Measurements from ENCODE around the gene ZFAND3. TPM values are rescaled to one million over a fixed set of nuclear protein-coding genes. Genes with fewer than 3 reads are reported as not detected.

The ZFAND3 gene
- total RNA-seq, 4 donors from 2014 or later = 45.0 to 55.2 (median 49.5) TPM

DNA sequence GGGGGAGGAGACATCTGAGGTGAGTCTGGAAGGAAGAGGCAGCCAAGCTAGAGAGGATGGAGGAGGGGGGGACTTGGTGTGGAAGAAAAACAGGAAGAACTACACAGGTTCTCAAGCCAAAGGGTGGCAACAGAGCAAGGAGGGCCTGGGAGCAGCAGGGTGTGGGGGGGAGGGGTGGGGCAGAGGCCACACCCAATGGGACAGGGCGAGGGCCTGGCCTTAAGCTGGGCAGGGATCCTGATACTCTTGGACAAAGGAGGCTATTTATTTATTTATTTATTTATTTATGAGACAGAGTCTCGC is 359.0 kb downstream of the ZFAND3 start:
- no peaks in the 10 kb centered on the region for H3K36me3 ChIP-seq
- H3K27ac ChIP-seq = no peak overlapping the region
- in situ Hi-C loops (cut with MboI; ENCODE audit: low sequenced_read_pairs in 4 of 4) = loop anchor here in 1 of 4 donors (25.0 kb wide), 1 partner anchor 309 kb away; no protein-coding TSS in a partner anchor
- H3K4me1 ChIP-seq = peaks cover 4 to 5% of the 10 kb centered on the region in 2 donors
- ATAC-seq = no peak
- DNase-seq = no peak
- H3K9me3 ChIP-seq = no peaks in the 10 kb centered on the region
- intact Hi-C loops (cut with DNase I; ENCODE audit: low total_unique reads) = loop anchor here (5.0 kb wide), 1 partner anchor 314 kb away; no protein-coding TSS in a partner anchor
- H3K4me3 ChIP-seq = no peak overlapping the region
- TF ChIP-seq, protein P1, sequence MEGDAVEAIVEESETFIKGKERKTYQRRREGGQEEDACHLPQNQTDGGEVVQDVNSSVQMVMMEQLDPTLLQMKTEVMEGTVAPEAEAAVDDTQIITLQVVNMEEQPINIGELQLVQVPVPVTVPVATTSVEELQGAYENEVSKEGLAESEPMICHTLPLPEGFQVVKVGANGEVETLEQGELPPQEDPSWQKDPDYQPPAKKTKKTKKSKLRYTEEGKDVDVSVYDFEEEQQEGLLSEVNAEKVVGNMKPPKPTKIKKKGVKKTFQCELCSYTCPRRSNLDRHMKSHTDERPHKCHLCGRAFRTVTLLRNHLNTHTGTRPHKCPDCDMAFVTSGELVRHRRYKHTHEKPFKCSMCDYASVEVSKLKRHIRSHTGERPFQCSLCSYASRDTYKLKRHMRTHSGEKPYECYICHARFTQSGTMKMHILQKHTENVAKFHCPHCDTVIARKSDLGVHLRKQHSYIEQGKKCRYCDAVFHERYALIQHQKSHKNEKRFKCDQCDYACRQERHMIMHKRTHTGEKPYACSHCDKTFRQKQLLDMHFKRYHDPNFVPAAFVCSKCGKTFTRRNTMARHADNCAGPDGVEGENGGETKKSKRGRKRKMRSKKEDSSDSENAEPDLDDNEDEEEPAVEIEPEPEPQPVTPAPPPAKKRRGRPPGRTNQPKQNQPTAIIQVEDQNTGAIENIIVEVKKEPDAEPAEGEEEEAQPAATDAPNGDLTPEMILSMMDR (IDR thresholded peaks at IDR 0.05 in 4 of 5, conservative IDR thresholded peaks at IDR 0.05 in 1 of 5) = no peak
- no peak for TF ChIP-seq POLR2A (IDR thresholded peaks at IDR 0.05)
- H3K27me3 ChIP-seq = no peaks in the 10 kb centered on the region

DNA sequence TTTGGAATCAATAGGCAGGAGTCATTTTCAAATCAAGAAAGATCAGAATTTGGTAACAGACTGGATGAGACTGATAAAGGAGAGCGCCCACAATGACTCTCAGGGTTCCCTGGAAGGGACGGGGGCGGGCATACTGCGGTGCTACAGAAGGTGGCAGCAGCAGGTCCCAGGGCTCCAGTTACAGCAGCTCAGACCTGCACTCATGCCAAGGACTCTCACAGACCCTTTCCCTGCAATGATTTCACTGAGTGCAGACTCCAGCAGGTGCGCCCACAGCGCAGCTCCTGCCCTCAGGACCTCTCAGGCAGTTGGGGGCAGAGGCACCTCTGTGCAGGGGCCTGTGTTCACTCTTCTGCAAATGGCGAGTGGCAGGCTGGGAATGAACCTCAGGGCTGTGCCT is 359.8 kb downstream of the ZFAND3 start:
- intact Hi-C loops (cut with DNase I; ENCODE audit: low total_unique reads) (loop anchor here (5.0 kb wide), 1 partner anchor 313 kb away; no protein-coding TSS in a partner anchor), in situ Hi-C loops (cut with MboI; ENCODE audit: low sequenced_read_pairs in 4 of 4) (loop anchor here in 1 of 4 donors (25.0 kb wide), 1 partner anchor 308 kb away; no protein-coding TSS in a partner anchor)
- no peak overlapping the region for H3K4me3 ChIP-seq
- ATAC-seq (peak in 1 of 2 donors; percentile 19), DNase-seq (no peak)
- no peaks in the 10 kb centered on the region for H3K9me3 ChIP-seq
- no peaks in the 10 kb centered on the region for H3K27me3 ChIP-seq
- no peak overlapping the region for H3K27ac ChIP-seq
- H3K36me3 ChIP-seq = no peaks in the 10 kb centered on the region
- peaks cover 4 to 5% of the 10 kb centered on the region in 2 donors for H3K4me1 ChIP-seq
- TF ChIP-seq POLR2A (IDR thresholded peaks at IDR 0.05) = no peak
- TF ChIP-seq, protein P1 (IDR thresholded peaks at IDR 0.05 in 4 of 5, conservative IDR thresholded peaks at IDR 0.05 in 1 of 5) = no peak

DNA sequence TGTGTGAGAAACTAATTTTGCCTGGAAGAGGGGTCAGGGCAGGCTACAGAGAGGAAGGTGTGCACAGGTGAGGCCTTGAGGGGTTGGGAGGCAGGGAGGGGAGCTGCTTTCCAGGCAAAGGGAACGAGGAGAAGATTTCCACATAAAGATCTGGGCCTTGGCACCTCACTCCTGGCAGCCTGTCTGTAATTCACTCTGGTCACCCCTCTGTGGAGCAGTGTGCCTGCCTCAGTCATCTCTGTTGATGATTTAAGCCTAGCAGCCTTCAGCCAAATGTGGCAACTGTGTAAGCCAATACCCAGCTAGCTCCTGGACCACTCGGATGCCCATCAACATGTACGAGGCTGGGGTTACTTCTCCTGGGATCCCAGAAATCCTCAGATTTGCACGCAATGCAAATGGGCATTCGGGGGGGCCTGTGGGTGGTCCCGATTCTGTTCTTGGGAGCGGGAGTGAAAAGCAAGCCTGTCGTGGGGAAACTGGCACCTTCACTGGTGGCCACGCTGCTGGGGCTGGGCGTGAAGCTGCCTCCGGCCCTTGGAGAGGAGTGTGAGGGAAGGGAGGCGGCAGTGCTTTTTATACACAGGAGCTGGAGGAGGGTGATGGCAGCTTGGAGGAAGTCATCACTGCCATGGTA is 360.4 kb downstream of the ZFAND3 start:
- Histone ChIP-seq H3K36me3 (no peaks in the 10 kb centered on the region), H3K4me1 (peaks cover 4 to 5% of the 10 kb centered on the region in 2 donors), H3K4me3 (no peak overlapping the region), H3K9me3 (no peaks in the 10 kb centered on the region), H3K27me3 (no peaks in the 10 kb centered on the region), H3K27ac (no peak overlapping the region)
- intact Hi-C loops (cut with DNase I; ENCODE audit: low total_unique reads) (loop anchor here (5.0 kb wide), 1 partner anchor 312 kb away; no protein-coding TSS in a partner anchor), in situ Hi-C loops (cut with MboI; ENCODE audit: low sequenced_read_pairs in 4 of 4) (loop anchor here in 1 of 4 donors (25.0 kb wide), 1 partner anchor 307 kb away; no protein-coding TSS in a partner anchor)
- DNase-seq (peak in 1 of 2 donors; percentile 34), ATAC-seq (peak; percentile 47 to 74)
- TF ChIP-seq, protein P1 (IDR thresholded peaks at IDR 0.05 in 4 of 5, conservative IDR thresholded peaks at IDR 0.05 in 1 of 5) = no peak
- TF ChIP-seq POLR2A (IDR thresholded peaks at IDR 0.05) = no peak

DNA sequence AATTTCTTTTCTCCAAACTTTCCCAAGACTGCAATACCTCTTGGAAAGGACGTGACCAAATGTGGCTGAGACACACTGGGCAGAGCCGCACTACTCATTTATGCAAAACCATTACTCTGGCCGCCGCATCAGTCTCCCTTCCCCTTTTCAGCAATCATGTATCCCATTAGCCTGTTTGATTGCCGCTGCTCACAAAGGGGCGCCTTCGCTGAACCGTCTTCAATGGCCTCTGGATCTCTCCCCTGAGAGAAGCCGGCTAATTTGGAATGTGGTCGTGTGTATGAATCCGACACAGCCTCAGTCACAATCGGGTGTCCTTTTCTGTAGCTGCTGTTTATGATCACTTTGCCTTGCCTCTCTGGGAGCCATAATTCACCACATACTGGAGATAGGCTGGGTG is 361.1 kb downstream of the ZFAND3 start:
- Histone ChIP-seq H3K4me1 (peaks cover 4 to 5% of the 10 kb centered on the region in 2 donors), H3K9me3 (no peaks in the 10 kb centered on the region), H3K27ac (no peak overlapping the region), H3K27me3 (no peaks in the 10 kb centered on the region), H3K36me3 (no peaks in the 10 kb centered on the region), H3K4me3 (no peak overlapping the region)
- ATAC-seq = no peak
- DNase-seq = no peak
- TF ChIP-seq, protein P1 (IDR thresholded peaks at IDR 0.05 in 4 of 5, conservative IDR thresholded peaks at IDR 0.05 in 1 of 5) = no peak
- TF ChIP-seq POLR2A (IDR thresholded peaks at IDR 0.05) = no peak
- in situ Hi-C loops (cut with MboI; ENCODE audit: low sequenced_read_pairs in 4 of 4) = loop anchor here in 1 of 4 donors (25.0 kb wide), 1 partner anchor 307 kb away; no protein-coding TSS in a partner anchor
- intact Hi-C loops (cut with DNase I; ENCODE audit: low total_unique reads) = no loop called here

Measured in gastrocnemius medialis (tissue), 4 donors.